HG02840 (cell line): ENCODE results near the gene SEC24D.
A peak's percentile ranks its signal among the peaks of the same experiment; 100 is the strongest.
"Not testable (repeated sequence)": the region's sequence is repeated elsewhere in the genome, so short reads cannot be mapped to it uniquely, and the experiment has no call there.

ENCODE experiments used
- ATAC-seq: cut with Tn5 transposase; IDR thresholded peaks from one replicate; pipeline ENCODE4 v1.9.1; 2021; ENCODE audit warnings: mild to moderate bottlenecking, moderate library complexity, moderate number of reproducible peaks; ENCODE audit not compliant: unreplicated experiment, low FRiP score

Gene SEC24D, protein sequence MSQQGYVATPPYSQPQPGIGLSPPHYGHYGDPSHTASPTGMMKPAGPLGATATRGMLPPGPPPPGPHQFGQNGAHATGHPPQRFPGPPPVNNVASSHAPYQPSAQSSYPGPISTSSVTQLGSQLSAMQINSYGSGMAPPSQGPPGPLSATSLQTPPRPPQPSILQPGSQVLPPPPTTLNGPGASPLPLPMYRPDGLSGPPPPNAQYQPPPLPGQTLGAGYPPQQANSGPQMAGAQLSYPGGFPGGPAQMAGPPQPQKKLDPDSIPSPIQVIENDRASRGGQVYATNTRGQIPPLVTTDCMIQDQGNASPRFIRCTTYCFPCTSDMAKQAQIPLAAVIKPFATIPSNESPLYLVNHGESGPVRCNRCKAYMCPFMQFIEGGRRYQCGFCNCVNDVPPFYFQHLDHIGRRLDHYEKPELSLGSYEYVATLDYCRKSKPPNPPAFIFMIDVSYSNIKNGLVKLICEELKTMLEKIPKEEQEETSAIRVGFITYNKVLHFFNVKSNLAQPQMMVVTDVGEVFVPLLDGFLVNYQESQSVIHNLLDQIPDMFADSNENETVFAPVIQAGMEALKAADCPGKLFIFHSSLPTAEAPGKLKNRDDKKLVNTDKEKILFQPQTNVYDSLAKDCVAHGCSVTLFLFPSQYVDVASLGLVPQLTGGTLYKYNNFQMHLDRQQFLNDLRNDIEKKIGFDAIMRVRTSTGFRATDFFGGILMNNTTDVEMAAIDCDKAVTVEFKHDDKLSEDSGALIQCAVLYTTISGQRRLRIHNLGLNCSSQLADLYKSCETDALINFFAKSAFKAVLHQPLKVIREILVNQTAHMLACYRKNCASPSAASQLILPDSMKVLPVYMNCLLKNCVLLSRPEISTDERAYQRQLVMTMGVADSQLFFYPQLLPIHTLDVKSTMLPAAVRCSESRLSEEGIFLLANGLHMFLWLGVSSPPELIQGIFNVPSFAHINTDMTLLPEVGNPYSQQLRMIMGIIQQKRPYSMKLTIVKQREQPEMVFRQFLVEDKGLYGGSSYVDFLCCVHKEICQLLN

DNA sequence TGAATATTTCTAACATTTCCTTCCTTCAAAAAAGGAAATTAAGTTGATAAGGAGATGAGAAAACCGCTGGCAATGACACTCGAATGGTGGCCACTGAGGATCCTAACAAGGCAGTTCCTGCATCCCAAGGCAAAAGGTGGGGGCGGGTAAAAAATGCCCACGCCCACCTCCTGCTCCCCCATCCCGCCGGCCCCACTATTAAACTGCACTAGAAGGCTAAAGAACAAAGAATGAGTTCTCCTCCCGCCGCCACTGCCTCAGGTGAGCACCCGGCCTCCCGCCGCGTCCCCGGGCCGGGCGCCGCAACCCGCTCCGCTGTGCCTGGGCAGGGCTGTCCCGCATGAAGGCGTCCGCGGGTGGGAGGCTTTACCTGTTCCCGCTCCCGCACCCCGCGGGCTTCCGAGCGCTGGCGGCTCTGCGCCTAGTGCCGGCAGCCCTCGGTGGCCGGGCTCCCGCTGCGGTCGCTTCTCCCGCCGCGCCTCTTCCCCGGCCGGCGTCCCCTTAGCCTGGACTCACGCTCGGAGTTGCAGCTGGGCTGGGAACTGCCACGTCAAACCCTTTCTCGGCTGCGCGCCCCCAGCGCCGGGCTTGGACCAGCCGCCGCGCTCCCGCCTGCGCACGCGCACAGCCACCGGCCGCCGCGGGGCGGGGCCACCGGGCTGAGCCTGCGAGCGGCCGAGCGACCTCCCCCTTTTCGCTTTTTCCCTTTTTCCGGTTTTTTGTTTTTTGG lies at the start of gene SEC24D:
SEC24D (minus strand) TSS at position 556 of the 730 bp plus-strand sequence. CDS start 2,430 bp downstream, outside the sequence.
- peak; percentile 72 for ATAC-seq

DNA sequence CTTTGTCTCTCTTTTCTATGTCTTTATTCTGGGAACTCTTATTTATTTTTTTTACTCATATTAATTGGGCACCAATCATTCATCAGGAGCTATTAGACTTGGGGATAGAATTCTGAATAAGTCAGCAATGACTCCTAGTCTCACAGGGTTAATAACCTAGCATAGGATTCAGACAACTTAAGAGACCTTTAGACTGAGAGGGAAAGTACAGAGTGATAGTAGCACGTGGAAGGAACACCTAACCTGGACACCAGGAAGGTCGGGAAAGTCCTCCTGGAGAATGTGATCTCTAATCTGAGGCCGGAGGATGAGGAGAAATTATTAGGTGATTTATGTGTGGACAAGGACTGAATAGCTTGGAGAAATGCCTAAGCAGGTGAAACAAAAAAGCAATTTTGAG lies 48.8 kb upstream of the SEC24D start:
- no peak for ATAC-seq

DNA sequence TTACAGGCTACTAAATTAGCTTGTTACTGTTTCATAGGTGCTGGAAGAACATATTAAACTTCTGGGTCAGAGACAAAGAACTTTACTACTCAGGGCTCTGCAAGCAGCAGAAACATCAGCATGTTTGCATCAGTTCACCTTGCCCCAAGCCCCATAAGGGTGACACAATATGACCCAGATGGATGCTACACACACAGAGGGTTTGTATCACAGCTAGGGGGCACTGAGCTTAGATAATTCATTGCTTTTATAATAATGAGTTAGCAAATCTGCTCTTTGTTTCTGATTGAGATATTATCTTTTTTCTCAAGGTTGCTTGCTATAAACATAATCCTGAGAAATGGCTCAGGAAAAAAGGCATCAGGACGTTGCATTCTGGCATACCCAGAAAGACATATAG lies 47.9 kb upstream of the SEC24D start:
- ATAC-seq, result no peak

DNA sequence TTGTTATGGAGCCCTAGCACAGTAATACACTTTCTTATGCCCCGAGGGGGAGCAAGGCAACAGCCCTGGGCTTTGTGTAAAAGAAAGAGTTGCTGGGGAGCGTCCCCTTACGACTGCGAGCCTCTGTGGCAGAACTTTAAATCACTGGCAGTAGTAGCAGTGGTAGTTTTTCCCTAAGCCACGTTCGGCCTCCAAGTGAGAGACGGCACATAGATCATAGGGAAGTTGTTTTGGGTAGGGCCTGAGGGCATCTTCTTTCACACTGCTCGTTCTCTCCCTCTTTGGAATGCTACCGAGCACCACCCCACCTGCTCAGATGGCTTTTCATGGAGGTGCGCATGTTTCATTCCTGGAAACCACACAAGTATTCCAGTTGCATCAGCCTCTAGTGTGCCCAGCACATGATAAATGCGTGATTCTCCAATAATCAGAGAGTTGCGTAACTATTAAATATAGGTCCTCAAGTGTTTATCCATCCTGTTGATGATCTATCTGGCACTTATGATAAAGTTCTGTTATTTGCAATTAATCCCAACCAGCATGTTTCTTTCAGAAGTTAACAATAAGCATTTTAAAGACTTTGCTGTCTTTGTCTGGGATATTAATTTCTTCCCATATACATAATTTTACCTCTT lies 45.7 kb upstream of the SEC24D start:
- ATAC-seq, result no peak

DNA sequence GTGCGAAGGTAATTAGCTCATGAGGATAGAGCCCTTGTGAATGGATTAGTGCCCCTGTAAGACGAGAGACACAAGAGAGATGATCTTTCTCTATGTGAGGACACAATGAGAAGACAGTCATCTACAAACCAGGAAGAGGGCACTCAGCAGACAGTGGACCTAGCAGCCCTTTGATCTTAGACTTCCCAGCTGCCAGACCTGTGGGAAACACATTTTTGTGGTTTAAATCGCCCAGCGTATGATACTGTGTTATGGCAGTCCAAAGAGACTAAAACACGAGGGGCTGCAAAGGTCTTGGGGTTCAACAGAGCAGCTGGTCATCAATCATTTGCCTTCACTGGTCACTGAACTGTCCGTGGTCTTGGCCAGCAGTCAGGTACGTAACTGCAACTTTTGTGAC lies 43.5 kb upstream of the SEC24D start:
- ATAC-seq, result no peak

DNA sequence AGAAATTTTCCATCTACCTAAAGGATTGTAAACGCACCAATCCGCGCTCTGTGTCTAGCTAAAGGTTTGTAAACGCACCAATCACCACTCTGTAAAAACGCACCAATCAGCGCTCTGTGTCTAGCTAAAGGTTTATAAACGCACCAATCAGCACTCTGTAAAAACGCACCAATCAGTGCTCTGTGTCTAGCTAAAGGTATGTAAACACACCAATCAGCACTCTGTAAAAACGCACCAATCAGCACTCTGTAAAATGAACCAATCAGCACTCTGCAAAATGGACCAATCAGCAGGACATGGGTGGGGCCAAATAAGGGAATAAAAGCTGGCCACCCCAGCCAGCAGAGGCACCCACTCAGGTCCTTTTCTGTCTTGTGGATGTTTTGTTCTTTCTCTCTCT lies 42.6 kb upstream of the SEC24D start:
- not testable (repeated sequence) for ATAC-seq

DNA sequence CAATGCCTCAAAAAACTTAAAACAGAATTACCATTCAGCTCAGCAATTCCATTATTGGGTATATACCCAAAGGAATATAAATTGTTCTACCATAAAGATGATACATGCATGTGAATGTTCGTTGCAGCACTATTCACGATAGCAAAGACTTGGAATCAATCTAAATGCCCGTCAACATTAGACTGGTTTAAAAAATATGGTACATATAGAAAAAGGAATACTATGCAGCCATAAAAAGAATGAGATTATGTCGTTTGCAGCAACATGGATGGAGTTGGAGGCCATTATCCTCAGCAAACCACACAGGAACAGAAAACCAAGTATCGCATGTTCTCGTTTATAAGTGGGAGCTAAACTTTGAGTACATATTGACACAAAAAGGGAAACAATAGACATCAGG lies 41.9 kb upstream of the SEC24D start:
- no peak for ATAC-seq

DNA sequence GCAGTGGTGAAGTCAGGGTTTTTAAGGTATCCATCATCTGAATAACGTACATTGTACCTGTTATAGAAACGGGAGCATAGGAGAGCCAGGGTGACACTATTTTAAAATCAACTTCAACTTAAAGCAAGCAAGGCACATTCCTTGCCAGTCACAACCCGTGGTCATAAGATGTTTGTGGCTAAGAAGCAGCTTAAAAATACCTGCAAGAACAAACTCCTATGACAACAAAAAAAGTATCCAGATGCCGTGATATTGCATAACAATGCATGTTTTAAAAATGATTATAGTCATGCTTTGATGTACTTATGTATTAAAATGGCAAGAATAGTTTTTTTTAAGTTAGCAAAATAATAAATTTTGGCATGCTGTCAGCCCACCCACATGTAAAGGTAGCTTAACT lies 36.3 kb upstream of the SEC24D start:
- ATAC-seq, result no peak

DNA sequence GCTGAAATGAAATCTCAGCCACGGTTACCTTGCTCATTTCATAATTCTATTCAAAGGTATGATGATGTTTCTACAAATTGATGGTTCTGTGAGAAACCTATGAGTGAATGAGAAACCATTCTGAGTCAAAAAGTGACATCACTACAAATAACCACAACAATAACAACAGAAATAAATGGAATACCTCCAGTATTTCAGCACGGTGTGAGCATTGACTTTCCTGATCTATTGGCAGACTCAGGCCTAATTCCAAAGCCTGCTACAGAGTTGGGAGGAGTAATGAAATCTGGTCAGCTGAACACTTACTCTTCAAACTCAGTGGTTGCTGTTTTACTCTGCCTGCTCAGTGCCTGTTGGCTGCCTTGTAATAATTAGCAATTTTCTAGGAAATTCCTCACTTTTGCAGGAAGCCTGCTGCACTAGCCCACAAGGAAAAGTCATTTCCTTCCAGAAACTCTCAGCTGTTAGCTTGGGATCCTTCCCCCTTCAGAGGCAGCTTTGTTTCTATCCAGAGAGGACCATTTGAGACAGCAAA lies 33.9 kb upstream of the SEC24D start:
- ATAC-seq, result no peak

DNA sequence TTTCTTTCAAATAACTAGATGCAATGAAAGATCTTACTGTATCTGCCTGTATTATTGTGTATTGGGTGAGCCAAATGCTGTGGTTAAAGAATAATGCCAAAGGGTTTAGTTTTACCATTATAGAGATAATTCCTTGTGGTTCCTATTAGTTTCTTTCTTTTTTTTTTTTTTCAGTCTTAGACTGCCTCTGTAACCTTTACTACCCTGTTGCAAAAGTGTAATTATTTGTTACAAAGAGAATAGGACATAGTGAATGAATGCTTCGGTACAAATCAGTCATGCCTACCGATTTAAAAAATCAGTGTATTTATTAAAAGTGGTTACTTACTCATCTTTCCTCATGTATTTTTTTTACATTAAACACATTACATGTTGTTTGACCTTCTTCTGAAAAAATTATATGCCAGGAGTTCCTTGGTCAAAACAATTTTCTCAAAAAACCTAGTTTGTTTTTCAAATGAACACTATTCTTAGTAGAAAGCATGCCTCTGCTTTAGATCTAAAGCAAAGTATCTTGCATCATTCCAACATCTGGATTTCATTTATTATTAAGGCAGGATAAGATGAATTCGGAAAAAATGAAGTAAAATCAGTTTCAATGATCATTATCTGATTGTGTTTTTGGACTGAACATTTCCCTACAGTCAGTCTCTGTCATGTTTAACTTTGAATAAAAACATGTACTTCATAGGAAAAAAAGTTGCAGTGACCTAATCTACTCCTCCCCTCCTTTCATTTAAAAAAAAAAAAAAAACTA lies 31.6 kb upstream of the SEC24D start:
- no peak for ATAC-seq

DNA sequence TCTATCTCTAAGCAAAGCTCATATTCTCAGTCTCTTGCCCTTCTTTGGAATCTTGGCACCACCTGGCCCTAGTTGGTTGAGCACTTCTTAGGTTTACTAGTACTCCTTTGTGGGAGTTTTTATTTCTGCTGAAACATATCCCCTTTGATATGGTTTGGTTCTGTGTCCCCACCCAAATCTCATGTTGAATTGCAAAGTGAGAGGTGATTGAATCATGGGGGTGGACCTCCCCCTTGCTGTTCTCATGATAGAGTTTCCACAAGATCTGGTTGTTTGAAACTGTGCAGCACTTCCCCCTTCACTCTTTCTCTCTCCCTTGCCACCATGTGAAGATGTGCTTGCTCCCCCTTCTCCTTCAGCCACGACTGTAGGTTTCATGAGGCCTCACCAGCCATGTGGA lies 30.5 kb upstream of the SEC24D start:
- no peak for ATAC-seq

DNA sequence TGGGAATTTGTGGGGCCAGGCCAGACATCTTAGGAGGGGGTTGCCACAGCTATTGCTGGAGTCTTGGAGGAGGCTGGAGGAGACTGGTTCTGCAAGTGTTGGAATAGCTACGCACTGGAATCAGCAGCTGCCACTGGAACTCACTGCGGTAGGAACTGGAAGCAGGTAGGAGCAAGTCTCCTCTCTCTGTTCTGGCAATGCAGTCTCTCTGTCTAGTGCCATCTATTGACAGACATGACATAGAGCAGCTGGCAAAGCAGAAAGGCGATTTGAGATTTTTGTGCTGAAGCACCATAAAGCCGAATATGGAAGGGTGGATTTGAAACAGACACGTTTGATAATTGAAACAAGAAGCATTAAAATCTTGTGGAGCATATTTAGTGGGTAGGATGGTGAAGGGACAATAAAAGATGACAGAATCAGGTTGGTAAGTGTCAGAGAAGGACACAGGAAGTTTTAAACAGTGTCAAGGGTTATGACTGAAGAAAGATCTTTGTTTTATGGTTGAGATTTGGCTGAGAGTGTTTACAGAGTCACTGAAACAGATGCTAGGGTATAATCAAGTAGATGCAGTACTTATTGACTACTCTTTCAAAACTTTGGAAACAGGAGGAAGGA lies 29.3 kb upstream of the SEC24D start:
- ATAC-seq, result no peak

DNA sequence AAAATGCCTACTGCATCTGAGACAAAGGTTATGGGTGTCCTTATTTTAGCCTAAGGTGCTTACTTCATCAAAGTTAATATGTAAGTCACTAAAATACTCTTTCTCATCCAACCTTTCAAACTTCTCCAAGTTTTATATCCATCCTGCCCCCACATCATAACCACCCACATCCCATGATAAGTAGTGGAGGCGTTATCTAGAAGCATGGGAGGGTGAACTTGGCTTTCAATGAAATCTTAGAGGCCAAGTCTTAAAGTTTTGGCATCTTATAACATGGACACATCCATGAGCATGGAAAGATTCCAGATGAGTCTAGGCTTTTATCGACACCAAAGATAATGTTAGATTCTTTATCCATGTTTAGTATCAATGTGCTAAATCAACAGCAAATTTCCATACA lies 22.9 kb upstream of the SEC24D start:
- ATAC-seq, result no peak

DNA sequence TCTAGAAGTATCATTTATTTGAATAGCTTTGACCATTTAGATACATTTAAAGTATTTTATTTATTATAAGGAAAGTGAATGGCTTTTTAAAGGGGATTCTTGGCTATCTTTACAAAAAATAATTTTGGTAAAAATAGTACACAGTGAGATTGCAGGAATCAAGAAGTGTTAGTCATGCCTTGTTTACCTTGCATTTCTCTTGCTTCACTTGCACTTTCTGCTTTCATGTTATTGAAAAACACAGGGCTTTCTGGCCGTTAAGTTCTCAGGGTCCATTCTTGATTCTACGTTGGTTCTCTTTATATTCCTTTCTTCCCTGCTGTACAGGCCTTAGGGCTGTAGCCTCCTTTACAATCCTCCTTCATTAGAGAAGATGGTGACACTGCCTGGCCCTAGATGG lies 21.8 kb upstream of the SEC24D start:
- ATAC-seq, result no peak

DNA sequence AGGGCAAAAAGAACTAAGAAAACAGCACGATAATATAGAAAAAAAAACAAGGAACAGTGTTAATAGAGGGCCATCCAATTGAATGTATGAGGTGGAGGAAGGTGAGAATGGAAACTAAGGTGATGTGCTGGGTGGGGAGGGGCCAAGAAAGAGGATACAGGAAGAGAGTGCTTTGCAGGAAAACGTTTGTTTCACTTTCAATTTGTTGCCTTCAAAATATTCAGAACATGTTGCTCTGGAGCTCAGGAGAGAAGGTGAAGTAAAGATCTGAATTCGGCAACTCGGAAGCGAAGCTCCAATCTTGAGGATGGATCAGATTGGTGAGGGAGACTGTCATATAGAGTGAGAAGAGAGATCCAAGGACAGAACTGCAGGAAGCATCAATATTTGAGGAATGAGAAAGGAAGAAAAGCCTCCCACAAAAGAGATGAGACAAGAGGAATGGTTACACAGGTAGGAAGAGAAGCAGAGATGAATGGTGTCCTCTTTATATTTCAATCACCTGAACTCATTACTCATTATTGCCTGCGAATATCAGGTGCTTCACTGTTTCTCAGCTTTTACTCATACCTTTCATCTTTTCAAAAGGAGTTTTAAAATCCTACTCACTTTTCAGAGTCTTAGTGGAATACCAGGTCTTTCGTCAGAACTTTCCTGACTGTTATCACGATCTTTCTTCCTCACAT lies 14.7 kb upstream of the SEC24D start:
- ATAC-seq, result peak; percentile 81

DNA sequence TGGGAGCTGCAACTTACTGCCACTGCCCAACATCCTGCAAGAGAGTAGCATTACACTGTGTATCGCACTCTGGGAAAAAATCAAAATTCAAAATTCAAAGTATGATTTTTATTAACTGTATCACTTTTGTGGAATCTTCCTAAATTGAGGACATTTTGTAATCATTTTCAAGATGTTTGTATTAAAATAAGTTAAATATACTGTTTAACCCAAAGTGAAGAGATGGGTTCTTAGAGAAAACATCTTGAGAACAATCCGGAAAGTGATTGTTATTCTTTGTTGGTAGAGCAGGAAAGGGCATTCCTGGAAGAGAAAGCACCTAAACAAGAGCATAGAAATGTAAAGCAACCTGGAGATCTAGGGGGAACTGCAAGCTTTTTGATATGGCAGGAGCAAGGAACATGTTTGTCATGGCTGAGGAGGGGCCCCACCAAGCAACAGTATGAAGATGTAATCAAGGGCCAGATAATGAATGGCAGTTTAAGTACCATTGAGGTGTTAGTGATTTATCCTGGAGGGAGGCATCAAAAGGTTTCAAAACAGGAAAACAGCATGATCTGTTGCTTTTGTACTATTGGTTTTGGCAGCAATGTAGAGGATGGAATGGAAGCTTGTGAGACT lies 14.1 kb upstream of the SEC24D start:
- no peak for ATAC-seq

DNA sequence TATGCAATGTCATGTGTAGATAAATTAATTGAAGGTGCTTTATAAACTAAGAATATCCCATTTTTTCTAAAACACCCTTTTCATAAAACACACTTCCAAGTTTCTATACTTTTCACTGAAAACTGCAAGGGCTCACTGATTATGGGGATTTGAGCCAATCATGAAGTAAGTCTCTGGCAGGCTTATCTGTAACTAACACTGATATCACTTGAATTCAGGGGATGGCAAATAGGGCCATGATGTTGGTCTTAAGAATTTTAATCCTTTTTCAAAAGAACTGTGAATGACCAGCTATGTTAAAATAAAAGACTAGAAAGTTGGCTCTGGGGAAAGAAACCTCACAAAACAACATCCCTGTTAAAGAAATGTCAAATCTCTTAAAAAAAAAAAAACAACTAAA lies 13.0 kb upstream of the SEC24D start:
- ATAC-seq, result no peak

DNA sequence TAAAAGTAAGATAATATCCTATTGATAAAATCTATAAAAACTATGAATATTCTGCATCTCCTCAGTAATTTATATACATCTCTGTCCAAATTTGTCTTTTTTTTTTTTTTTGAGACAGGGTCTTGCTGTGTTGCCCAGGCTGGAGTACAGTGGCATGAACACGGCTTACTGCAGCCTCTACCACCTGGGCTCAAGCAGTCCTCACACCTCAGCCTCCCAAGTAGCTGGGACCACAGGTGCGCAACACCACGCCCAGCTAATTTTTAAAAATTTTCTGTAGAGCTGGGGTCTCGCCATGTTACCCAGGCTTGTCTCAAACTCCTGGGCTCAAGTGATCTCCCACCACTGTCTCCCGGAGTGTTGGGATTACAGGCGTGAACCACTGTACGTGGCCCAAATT lies 12.3 kb upstream of the SEC24D start:
- ATAC-seq, result no peak
